GM23338 (cell line): ENCODE measurements around the gene AFF1.

Experiments used
- CTCF ChIP-seq, 2 experiments: fragments of 200-600 bp in 1 of 2; sonication (generic) in 1 of 2; conservative IDR thresholded peaks; 2 replicates each; pipeline versions ENCODE4 v1.5.1 to v1.6.1; 2016 to 2017; ENCODE audit warnings: antibody characterized with exemption in 2 of 2, low read depth in 2 of 2, mild to moderate bottlenecking in 2 of 2, moderate library complexity in 1 of 2
- EZH2 ChIP-seq: fragments of 200-600 bp; sonication (generic); IDR thresholded peaks from one replicate; pipeline ENCODE4 v1.8.0; 2017; ENCODE audit warnings: antibody characterized with exemption, mild to moderate bottlenecking, low read depth; ENCODE audit not compliant: unreplicated experiment
- EZH2phosphoT487 ChIP-seq: fragments of 200-600 bp; sonication (generic); IDR thresholded peaks from one replicate; pipeline ENCODE4 v1.8.1; 2018; ENCODE audit warnings: antibody characterized with exemption; ENCODE audit not compliant: unreplicated experiment
- JUNB ChIP-seq: IDR thresholded peaks from one replicate; pipeline ENCODE4 v1.6.1; 2016; ENCODE audit warnings: antibody characterized with exemption; ENCODE audit not compliant: unreplicated experiment
- NANOG ChIP-seq: IDR thresholded peaks from 2 replicates; pipeline ENCODE4 v1.6.1; 2016; ENCODE audit warnings: antibody characterized with exemption, borderline replicate concordance
- POLR2AphosphoS5 ChIP-seq: IDR thresholded peaks from 2 replicates; pipeline ENCODE4 v1.6.1; 2016; ENCODE audit warnings: antibody characterized with exemption, low read depth
- REST ChIP-seq: IDR thresholded peaks from one replicate; pipeline ENCODE4 v1.6.1; 2018; ENCODE audit warnings: antibody characterized with exemption; ENCODE audit not compliant: unreplicated experiment
- ZNF114 ChIP-seq: fragments of 250-450 bp; sonication (Bioruptor Pico); IDR thresholded peaks from 2 replicates; pipeline ENCODE4 v1.5.0; 2020; ENCODE audit warnings: mild to moderate bottlenecking, moderate library complexity

- TF ChIP-seq CTCF (conservative IDR thresholded peaks at IDR 0.05; ENCODE audit: low read depth in 2 of 2) = no peak
- TF ChIP-seq REST = no peak
- no peak for TF ChIP-seq ZNF114 (CRISPR knock-in tag)
- TF ChIP-seq EZH2phosphoT487 = no peak
- TF ChIP-seq EZH2 = no peak
- no peak for TF ChIP-seq POLR2AphosphoS5
- no peak for TF ChIP-seq JUNB
- no peak for TF ChIP-seq NANOG
Measured at GRCh38 chr4:87117051-87117731, 182.4 kb downstream of the AFF1 start.
